Heart right ventricle (tissue), 16 donors: ENCODE measurements around the gene FHIT. TPM values are rescaled to one million over a fixed set of nuclear protein-coding genes. Genes with fewer than 3 reads are reported as not detected.
"Not testable (repeated sequence)": the region's sequence is repeated elsewhere in the genome, so short reads cannot be mapped to it uniquely, and the experiment has no call there.

ENCODE experiments used
- ATAC-seq, 8 donors: fragments of 200-7000 bp; cut with Tn5 transposase; one replicate each; pipeline ENCODE4 v1.9.1; 2020; ENCODE audit warnings: mild to moderate bottlenecking in 8 of 8, moderate library complexity in 8 of 8, moderate number of reproducible peaks in 1 of 8
- DNase-seq, 2 donors: peaks; one replicate each; pipeline ENCODE4 v3.0.0-alpha.2; 2020
- H3K27ac ChIP-seq, 10 donors: fragments of 200-600 bp; sonication (generic) in 2 of 10; one replicate each; pipeline versions ENCODE4 v1.5.0 to v1.8.0; 2020 to 2022; ENCODE audit warnings: mild to moderate bottlenecking in 3 of 10
- H3K27me3 ChIP-seq, 7 donors: fragments of 200-600 bp; one replicate each; pipeline ENCODE4 v1.8.0; 2021 to 2022; ENCODE audit warnings: mild to moderate bottlenecking in 2 of 7
- H3K36me3 ChIP-seq, 9 donors: fragments of 200-600 bp; sonication (generic) in 1 of 9; one replicate each; pipeline versions ENCODE4 v1.5.0 to v1.8.0; 2020 to 2022; ENCODE audit warnings: mild to moderate bottlenecking in 2 of 9
- H3K4me1 ChIP-seq, 9 donors: fragments of 200-600 bp; sonication (generic) in 1 of 9; one replicate each; pipeline versions ENCODE4 v1.5.0 to v1.8.0; 2020 to 2022; ENCODE audit warnings: mild to moderate bottlenecking in 4 of 9
- H3K4me3 ChIP-seq, 10 donors: fragments of 200-600 bp; sonication (generic) in 2 of 10; one replicate each; pipeline versions ENCODE4 v1.5.0 to v1.8.0; 2020 to 2022; ENCODE audit warnings: mild to moderate bottlenecking in 7 of 10, moderate library complexity in 2 of 10
- H3K9me3 ChIP-seq, 11 donors: fragments of 200-600 bp in 10 of 11; sonication (generic) in 2 of 11; one replicate each; pipeline versions ENCODE4 v1.5.0 to v1.8.0; 2013 to 2022; ENCODE audit warnings: mild to moderate bottlenecking in 2 of 11, control low read depth in 1 of 11, moderate library complexity in 1 of 11
- WGBS, 2 donors: extraction: QIAGEN DNeasy Blood & Tissue Kit; methylation state at CpG; one replicate each; pipeline ENCODE4 v1.1.7; 2013; ENCODE audit warnings: inconsistent platforms in 1 of 2; 5-methylcytosine and 5-hydroxymethylcytosine counted together
- intact Hi-C, 10 donors: fragments of 100-400 bp; cut with DNase I; formaldehyde crosslinking; loops; one replicate each; pipeline versions ENCODE4 v1.11.1 to v1.14.2; 2022
- polyA plus RNA-seq, 2 donors: library from polyadenylated mRNA; stranded (reverse); fragments of 200-250 nt; gene quantifications; one replicate each; pipeline ENCODE4 v1.2.3, GENCODE V29; 2013
- total RNA-seq, 10 donors: library from RNA; stranded (reverse); fragmentation: NEBNext Ultra II Directional in 3 of 10; extraction: Animal tissue kit (Norgen Biotek cat#: 25700) in 3 of 10; gene quantifications; one replicate each; pipeline versions ENCODE4 v1.2.1 to v1.2.4, GENCODE V29; 2021 to 2023
- TF ChIP-seq, protein P1 (sequence below), 9 donors: fragments of 200-600 bp; sonication (generic) in 2 of 9; IDR thresholded peaks; one replicate each; pipeline versions ENCODE4 v1.5.0 to v1.8.0; 2021 to 2022; ENCODE audit warnings: antibody characterized with exemption in 9 of 9, mild to moderate bottlenecking in 5 of 9, moderate library complexity in 1 of 9
- donor health status: Arrhythmogenic right ventricular cardiomyopathy.
- donor health status: ischemic (EF 13 %, LVEDD 7.1; RV severe dilation, severe dysfunction).
- donor health status: healthy with polysubstance abuse.
- donor health status: DM: no; HTN: yes; CAD: no.
- donor health status: DM: no; HTN: no; CAD: no.
- donor health status: ischemic (EF 25% LVEDD 6.9; RV normal size, moderate dysfunction).
- donor health status: ischemic (EF 25% LVEDD 5.7; RV mildly dilated, moderate dysfunction).
- donor health status: healthy.
- donor health status: DM: yes; HTN: yes; CAD: no.
- donor health status: Ischemic cardiomyopathy.
- donor health status: ischemic (EF 35%, LVEDD 5.7; RV mildly dilated, moderate dysfunction).
- donor health status: nonischemic (EF 11% LVEDD 7.7; RV severe dilation, severe dysfunction).
- donor health status: DM: yes; HTN: yes; CAD: no.
- donor health status: PGD.
- donor health status: ischemic (EF 29% LVEDD 5.4; RV normal size, mild dysfunction).
- donor health status: nonischemic (EF 23%, LVEDD 6.1; RV moderate dilation, normal function).

FHIT gene
- total and polyA plus RNA-seq, 12 donors = 4.7 to 25.5 (median 18.3) TPM

DNA sequence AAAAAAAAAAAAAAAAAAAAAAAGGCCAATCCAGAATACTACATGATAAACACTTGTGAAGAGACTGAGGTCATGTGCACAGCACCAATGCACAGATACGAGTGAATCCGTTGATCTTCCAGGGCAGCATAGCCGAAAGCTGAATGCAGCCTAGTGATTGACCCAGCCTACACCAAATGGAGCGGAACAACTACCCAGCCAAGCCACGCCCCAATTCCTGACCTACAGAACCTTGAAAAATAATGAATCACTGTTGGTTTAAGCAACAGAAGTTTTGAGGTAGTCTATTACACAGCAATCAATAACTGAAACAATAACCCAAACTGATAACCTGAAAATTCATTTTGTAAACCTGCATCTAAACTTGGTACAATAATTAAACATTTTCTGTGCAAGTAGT is 361.0 kb downstream of the FHIT start:
- Histone ChIP-seq H3K36me3 (no peaks in the 10 kb centered on the region), H3K4me1 (no peaks in the 10 kb centered on the region), H3K4me3 (no peak overlapping the region), H3K27ac (no peak overlapping the region), H3K9me3 (no peaks in the 10 kb centered on the region), H3K27me3 (no peaks in the 10 kb centered on the region)
- intact Hi-C loops = no loop called here
- 73 to 75% methylated on average over 5 of the region's 5 CpGs for whole genome bisulfite sequencing, 2 donors
- DNase-seq (no peak), ATAC-seq (no peak)
- TF ChIP-seq, protein P1, sequence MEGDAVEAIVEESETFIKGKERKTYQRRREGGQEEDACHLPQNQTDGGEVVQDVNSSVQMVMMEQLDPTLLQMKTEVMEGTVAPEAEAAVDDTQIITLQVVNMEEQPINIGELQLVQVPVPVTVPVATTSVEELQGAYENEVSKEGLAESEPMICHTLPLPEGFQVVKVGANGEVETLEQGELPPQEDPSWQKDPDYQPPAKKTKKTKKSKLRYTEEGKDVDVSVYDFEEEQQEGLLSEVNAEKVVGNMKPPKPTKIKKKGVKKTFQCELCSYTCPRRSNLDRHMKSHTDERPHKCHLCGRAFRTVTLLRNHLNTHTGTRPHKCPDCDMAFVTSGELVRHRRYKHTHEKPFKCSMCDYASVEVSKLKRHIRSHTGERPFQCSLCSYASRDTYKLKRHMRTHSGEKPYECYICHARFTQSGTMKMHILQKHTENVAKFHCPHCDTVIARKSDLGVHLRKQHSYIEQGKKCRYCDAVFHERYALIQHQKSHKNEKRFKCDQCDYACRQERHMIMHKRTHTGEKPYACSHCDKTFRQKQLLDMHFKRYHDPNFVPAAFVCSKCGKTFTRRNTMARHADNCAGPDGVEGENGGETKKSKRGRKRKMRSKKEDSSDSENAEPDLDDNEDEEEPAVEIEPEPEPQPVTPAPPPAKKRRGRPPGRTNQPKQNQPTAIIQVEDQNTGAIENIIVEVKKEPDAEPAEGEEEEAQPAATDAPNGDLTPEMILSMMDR (IDR thresholded peaks at IDR 0.05) = no peak

DNA sequence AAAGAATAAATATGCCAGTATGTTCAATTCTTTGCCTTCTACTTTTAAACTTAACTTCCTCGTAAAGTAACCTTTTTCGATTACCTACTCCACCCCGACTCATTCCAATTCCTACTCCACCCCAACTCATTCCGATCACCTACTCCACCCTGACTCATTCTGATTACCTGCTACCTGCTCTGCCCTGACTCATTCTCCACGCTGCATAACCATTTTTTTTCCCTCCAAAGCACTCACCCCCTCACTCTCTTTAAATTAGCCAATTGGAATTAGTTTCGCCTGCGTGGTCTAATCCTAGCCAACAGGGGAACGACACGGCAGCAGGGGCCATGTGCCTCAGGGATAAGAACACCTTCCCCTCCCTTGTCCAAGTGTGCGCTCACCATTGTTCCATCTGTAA is 362.3 kb downstream of the FHIT start:
- 94 to 95% methylated on average over 10 of the region's 10 CpGs for WGBS, 2 donors
- not testable (repeated sequence) for ATAC-seq, H3K4me3 ChIP-seq

DNA sequence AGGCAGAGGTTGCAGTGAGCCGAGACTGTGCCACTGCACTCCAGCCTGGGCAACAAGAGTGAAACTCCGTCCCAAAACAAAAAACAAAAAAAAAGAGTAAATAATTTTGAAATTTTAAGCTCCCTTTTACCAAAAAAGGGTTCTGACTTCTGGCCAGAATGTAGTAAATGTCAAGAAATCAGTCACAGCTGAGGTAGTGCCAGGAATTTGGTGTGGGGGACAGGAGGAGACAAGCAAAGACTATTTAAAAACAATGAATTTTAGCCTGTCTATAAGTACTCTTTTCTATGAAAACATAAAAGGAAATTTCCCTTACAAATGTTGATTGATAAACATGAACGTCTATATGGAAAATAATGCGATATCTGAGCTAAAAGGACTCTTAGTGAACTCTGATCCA is 363.7 kb downstream of the FHIT start:
- H3K4me1 ChIP-seq = no peaks in the 10 kb centered on the region
- intact Hi-C loops = no loop called here
- no peaks in the 10 kb centered on the region for H3K36me3 ChIP-seq
- no peak for ATAC-seq
- TF ChIP-seq, protein P1 (IDR thresholded peaks at IDR 0.05) = no peak
- WGBS, 2 donors = 87 to 89% methylated on average over 4 of the region's 4 CpGs
- no peak overlapping the region for H3K4me3 ChIP-seq
- H3K27me3 ChIP-seq = no peaks in the 10 kb centered on the region
- no peak for DNase-seq
- H3K9me3 ChIP-seq = peaks cover 0 to 19% (median 3%) of the 10 kb centered on the region in 11 donors
- no peak overlapping the region for H3K27ac ChIP-seq

More for the DNA sequence above, 362.3 kb downstream of the FHIT start:
- H3K4me1 ChIP-seq, H3K36me3 ChIP-seq, intact Hi-C loops, DNase-seq, H3K27ac ChIP-seq, H3K27me3 ChIP-seq: not testable (repeated sequence)
- H3K9me3 ChIP-seq = peaks cover 0 to 11% (median 1%) of the 10 kb centered on the region in 11 donors

DNA sequence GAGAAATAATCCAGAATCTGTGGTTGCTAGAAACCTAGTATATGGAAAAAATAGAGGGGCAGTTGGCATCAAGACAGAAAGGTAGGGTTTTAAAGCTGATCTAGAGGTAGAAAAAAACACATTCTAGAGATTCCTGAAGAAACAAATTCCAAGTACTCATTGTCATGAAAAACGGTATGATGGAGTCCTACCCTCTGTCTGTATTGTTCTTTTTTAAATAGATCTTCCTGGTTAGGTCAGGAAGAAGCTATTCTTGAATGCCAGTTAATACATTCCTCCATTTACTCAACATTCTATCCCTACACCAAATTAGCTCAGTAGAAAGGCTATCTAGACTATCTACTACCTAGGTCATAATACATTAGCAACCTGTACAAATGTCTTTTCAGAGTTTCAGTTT is 364.7 kb downstream of the FHIT start:
- intact Hi-C loops = no loop called here
- H3K4me1 ChIP-seq = no peaks in the 10 kb centered on the region
- ATAC-seq (no peak), DNase-seq (no peak)
- no peak overlapping the region for H3K4me3 ChIP-seq
- no peaks in the 10 kb centered on the region for H3K27me3 ChIP-seq
- TF ChIP-seq, protein P1 (IDR thresholded peaks at IDR 0.05) = no peak
- no peak overlapping the region for H3K27ac ChIP-seq
- no peaks in the 10 kb centered on the region for H3K36me3 ChIP-seq
- 47 to 62% methylated on average over 1 of the region's 1 CpG for WGBS, 2 donors
- peaks cover 0 to 24% (median 3%) of the 10 kb centered on the region in 11 donors for H3K9me3 ChIP-seq

DNA sequence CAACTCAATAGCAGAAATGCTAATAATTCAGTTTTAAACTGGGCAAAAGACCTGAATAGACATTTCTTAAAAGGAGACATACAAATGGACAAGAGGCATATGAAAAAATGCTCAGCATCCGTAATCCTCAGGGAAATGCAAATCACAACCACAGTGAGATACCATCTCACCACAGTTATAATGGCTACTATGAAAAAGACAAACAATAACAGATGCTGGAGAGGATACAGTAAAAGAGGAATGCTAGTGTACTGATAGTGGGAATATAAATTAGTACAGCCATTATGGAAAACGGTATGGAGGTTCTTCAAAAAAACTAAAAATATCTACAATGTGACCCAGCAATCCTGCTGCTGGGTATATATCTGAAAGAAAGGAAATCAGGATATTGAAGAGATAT is 367.2 kb downstream of the FHIT start:
- Histone ChIP-seq H3K4me3 (no peak overlapping the region), H3K9me3 (peaks cover 0 to 43% (median 12%) of the 10 kb centered on the region in 11 donors), H3K4me1 (no peaks in the 10 kb centered on the region), H3K36me3 (no peaks in the 10 kb centered on the region), H3K27me3 (no peaks in the 10 kb centered on the region), H3K27ac (no peak overlapping the region)
- DNase-seq (no peak), ATAC-seq (no peak)
- intact Hi-C loops = no loop called here
- TF ChIP-seq, protein P1 (IDR thresholded peaks at IDR 0.05) = no peak
- 58 to 63% methylated on average over 2 of the region's 2 CpGs for WGBS, 2 donors
